Gastroesophageal sphincter (tissue), 3 donors: ENCODE data around the gene NECTIN1.

Source experiments
- CTCF ChIP-seq, 4 experiments: fragments of 200-600 bp in 2 of 4; fragments of 450-650 bp in 2 of 4; sonication (generic) in 1 of 4; IDR thresholded peaks; one replicate each; pipeline ENCODE4 v1.5.1; 2017 to 2019; ENCODE audit warnings: antibody characterized with exemption in 4 of 4, mild to moderate bottlenecking in 2 of 4, moderate library complexity in 2 of 4
- POLR2A ChIP-seq, 2 donors: fragments of 450-650 bp; IDR thresholded peaks; one replicate each; pipeline ENCODE4 v1.6.1; 2017; ENCODE audit warnings: antibody characterized with exemption in 2 of 2, mild to moderate bottlenecking in 2 of 2, moderate library complexity in 1 of 2
- POLR2AphosphoS5 ChIP-seq: sonication (generic); formaldehyde crosslinking; IDR thresholded peaks from one replicate; pipeline ENCODE4 v1.6.1; 2017; ENCODE audit warnings: antibody characterized with exemption

GRCh38 chr11:119728211-119728626, 781 bp downstream of the NECTIN1 start:
- TF ChIP-seq POLR2A (IDR thresholded peaks at IDR 0.05): no peak
- no peak for TF ChIP-seq CTCF (IDR thresholded peaks at IDR 0.05)
- no peak for TF ChIP-seq POLR2AphosphoS5
